ENCODE measurements around the gene PRKAR1A.

PRKAR1A gene

GRCh38 chr17:68544111-68544915 lies 32.1 kb downstream of the PRKAR1A start:
- FAIRE-seq = no peak

- FAIRE-seq = no peak
Observed at GRCh38 chr17:68556551-68556950, 44.3 kb downstream of the PRKAR1A start.

- no peak for FAIRE-seq
Observed at GRCh38 chr17:68559316-68559715, 47.1 kb downstream of the PRKAR1A start.

- FAIRE-seq = no peak
Observed at GRCh38 chr17:68560966-68561720, 48.9 kb downstream of the PRKAR1A start.

- FAIRE-seq = no peak
Observed at GRCh38 chr17:68562736-68563135, 50.5 kb downstream of the PRKAR1A start.

GRCh38 chr17:68564415-68565111 lies 52.3 kb downstream of the PRKAR1A start:
- no peak for FAIRE-seq

- FAIRE-seq = no peak
Observed at GRCh38 chr17:68565661-68566441, 53.6 kb downstream of the PRKAR1A start.

GRCh38 chr17:68566442-68566738 lies 54.2 kb downstream of the PRKAR1A start:
- FAIRE-seq = no peak

GRCh38 chr17:68567035-68567434 lies 54.8 kb downstream of the PRKAR1A start:
- no peak for FAIRE-seq

GRCh38 chr17:68567581-68567980 lies 55.4 kb downstream of the PRKAR1A start:
- FAIRE-seq = no peak

- FAIRE-seq = no peak
Observed at GRCh38 chr17:68568581-68568980, 56.4 kb downstream of the PRKAR1A start.

- no peak for FAIRE-seq
Observed at GRCh38 chr17:68569346-68569745, 57.1 kb downstream of the PRKAR1A start.

GRCh38 chr17:68570526-68570925 lies 58.3 kb downstream of the PRKAR1A start:
- no peak for FAIRE-seq

- no peak for FAIRE-seq
Observed at GRCh38 chr17:68572138-68572842, 60.1 kb downstream of the PRKAR1A start.

- no peak for FAIRE-seq
Observed at GRCh38 chr17:68573338-68573737, 61.1 kb downstream of the PRKAR1A start.

- no peak for FAIRE-seq
Observed at GRCh38 chr17:68576137-68576536, 63.9 kb downstream of the PRKAR1A start.

GRCh38 chr17:68576811-68577496 lies 64.7 kb downstream of the PRKAR1A start:
- no peak for FAIRE-seq

GRCh38 chr17:68577497-68577821 lies 65.2 kb downstream of the PRKAR1A start:
- no peak for FAIRE-seq

- FAIRE-seq = no peak
Observed at GRCh38 chr17:68578236-68578635, 66.0 kb downstream of the PRKAR1A start.

- no peak for FAIRE-seq
Observed at GRCh38 chr17:68579194-68579927, 67.1 kb downstream of the PRKAR1A start.

GRCh38 chr17:68580236-68580770 lies 68.1 kb downstream of the PRKAR1A start:
- FAIRE-seq = no peak
